Activated CD8-positive, alpha-beta memory T cell treated with anti-CD3 and anti-CD28 coated beads, Interleukin-2, amount 10 ng/mL, durations not matched to agents 7 days and 5 days (primary cell): ENCODE data around the gene HBG2. TPM values are rescaled to one million over a fixed set of nuclear protein-coding genes. Genes with fewer than 3 reads are reported as not detected.
"Not testable (repeated sequence)": the region's sequence is repeated elsewhere in the genome, so short reads cannot be mapped to it uniquely, and the experiment has no call there.

ENCODE experiments used
- ATAC-seq: fragments of 150-1000 bp; cut with Tn5 transposase; one replicate; pipeline ENCODE4 v1.10.0; 2021; ENCODE audit warnings: moderate library complexity
- CTCF ChIA-PET: fragments of 350-600 bp; sonication (Branson Sonifier 250); formaldehyde crosslinking; loops from one replicate; lab custom pipeline; 2021; ENCODE audit warnings: antibody characterized with exemption; lab: Charles Lee
- DNase-seq: peaks from one replicate; pipeline ENCODE4 v3.0.0-alpha.2; 2020
- H3K27ac Mint-ChIP-seq: one replicate; pipeline ENCODE4 v1.8.0; 2021; ENCODE audit warnings: mild to moderate bottlenecking, mixed read lengths
- H3K27me3 Mint-ChIP-seq: one replicate; pipeline ENCODE4 v1.8.0; 2021; ENCODE audit warnings: mixed read lengths
- H3K36me3 Mint-ChIP-seq: one replicate; pipeline ENCODE4 v1.8.0; 2021; ENCODE audit warnings: mild to moderate bottlenecking, mixed read lengths
- H3K4me1 Mint-ChIP-seq: one replicate; pipeline ENCODE4 v1.8.0; 2021; ENCODE audit warnings: mixed read lengths
- H3K4me3 Mint-ChIP-seq: one replicate; pipeline ENCODE4 v1.8.0; 2021; ENCODE audit warnings: mild to moderate bottlenecking, moderate library complexity, mixed read lengths
- H3K9me3 Mint-ChIP-seq: one replicate; pipeline ENCODE4 v1.8.0; 2022; ENCODE audit warnings: low read depth, mixed read lengths
- total RNA-seq, 2 experiments: library from RNA; stranded (reverse); gene quantifications; one replicate each; pipeline ENCODE4 v1.2.3, GENCODE V29; 2021

Gene HBG2
- total RNA-seq, 2 experiments from 2014 or later = not detected

DNA sequence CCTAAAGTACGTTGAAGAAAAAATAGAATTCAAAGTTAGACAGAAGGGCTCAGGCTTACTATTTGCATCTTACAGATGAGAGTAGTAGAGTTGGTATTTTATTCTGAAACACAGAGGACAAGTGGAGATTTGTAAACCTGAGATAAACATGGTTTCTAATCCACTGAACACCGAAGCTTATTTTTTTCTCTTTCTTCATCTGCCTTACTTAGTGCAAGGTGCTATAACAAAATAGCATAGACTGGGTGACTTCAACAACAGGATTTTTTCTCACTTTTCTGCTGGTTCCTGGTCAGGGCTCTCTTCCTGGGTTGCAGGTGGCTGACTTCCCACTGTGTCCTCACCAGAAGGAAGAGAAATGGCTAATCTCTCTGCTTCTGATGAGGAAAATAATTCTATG lies 2.8 kb downstream of the HBG2 start:
- DNase-seq = no peak
- no peaks in the 10 kb centered on the region for H3K4me1 Mint-ChIP-seq
- H3K27ac Mint-ChIP-seq = no peak overlapping the region
- H3K27me3 Mint-ChIP-seq = peaks cover 2% of the 10 kb centered on the region
- no peaks in the 10 kb centered on the region for H3K36me3 Mint-ChIP-seq
- no peak overlapping the region for H3K4me3 Mint-ChIP-seq
- ATAC-seq = no peak
- CTCF ChIA-PET = no interaction called here
- no peaks in the 10 kb centered on the region for H3K9me3 Mint-ChIP-seq

DNA sequence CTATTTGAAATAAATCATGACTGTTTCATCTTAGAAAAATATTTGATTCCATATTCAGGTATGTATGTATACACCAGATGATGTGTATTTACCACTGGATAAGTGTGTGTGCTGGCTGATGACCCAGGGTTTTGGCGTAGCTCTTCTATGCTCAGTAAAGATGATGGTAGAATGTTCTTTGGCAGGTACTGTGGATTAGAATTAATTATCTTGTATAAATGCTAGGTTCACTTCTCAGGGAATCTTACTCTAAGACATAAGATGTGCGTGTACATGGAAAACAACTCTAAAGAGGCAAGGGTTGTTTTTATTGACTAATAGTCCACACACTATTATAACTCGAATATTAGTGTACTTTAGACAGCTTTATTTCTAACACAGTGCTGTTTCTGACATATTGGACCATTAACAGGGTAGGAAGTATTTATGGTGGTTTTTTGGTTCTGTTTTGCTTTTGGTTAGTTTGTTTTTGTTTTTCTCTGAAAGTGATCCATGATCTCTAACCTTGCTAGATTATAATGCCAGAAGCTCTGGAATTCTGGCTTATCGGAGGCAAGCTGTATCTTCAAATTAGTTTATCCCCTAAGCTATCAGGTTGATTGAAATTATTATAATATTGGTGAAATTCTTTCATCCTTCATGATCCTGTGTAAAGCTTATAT lies 3.9 kb downstream of the HBG2 start:
- H3K27me3 Mint-ChIP-seq = peaks cover 2% of the 10 kb centered on the region
- H3K27ac Mint-ChIP-seq = no peak overlapping the region
- ATAC-seq = no peak
- no peaks in the 10 kb centered on the region for H3K9me3 Mint-ChIP-seq
- H3K4me3 Mint-ChIP-seq = no peak overlapping the region
- CTCF ChIA-PET = no interaction called here
- H3K36me3 Mint-ChIP-seq = no peaks in the 10 kb centered on the region
- no peak for DNase-seq
- H3K4me1 Mint-ChIP-seq = no peaks in the 10 kb centered on the region

DNA sequence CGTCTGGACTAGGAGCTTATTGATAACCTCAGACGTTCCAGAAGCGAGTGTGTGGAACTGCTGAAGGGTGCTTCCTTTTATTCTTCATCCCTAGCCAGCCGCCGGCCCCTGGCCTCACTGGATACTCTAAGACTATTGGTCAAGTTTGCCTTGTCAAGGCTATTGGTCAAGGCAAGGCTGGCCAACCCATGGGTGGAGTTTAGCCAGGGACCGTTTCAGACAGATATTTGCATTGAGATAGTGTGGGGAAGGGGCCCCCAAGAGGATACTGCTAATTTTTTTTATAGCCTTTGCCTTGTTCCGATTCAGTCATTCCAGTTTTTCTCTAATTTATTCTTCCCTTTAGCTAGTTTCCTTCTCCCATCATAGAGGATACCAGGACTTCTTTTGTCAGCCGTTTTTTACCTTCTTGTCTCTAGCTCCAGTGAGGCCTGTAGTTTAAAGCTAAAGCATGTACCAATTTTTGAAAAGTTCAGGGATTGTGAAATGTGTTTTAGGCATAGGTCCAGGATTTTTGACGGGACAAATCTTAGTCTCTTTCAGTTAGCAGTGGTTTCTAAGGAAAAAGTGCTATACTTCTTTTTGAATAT lies 4.7 kb downstream of the HBG2 start, which contains the start of gene HBG1:
Gene HBG1 (minus strand): TSS at position 51 of the 590 bp plus-strand sequence. CDS start 53 bp downstream, outside the sequence.
- H3K27ac Mint-ChIP-seq, H3K4me3 Mint-ChIP-seq, DNase-seq, H3K9me3 Mint-ChIP-seq, H3K36me3 Mint-ChIP-seq, ATAC-seq, H3K4me1 Mint-ChIP-seq, CTCF ChIA-PET, H3K27me3 Mint-ChIP-seq: not testable (repeated sequence)

DNA sequence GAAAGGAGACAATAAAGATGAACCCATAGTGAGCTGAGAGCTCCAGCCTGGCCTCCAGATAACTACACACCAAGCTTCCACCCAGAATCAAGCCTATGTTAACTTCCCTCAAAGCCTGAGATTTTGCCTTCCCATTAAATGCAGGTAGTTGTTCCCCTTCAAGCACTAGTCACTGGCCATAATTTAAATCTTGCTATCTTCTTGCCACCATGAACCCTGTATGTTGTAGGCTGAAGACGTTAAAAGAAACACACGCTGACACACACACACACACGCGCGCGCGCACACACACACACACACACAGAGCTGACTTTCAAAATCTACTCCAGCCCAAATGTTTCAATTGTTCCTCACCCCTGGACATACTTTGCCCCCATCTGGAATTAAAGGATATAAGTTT lies 6.1 kb downstream of the HBG2 start:
- H3K4me1 Mint-ChIP-seq, H3K27me3 Mint-ChIP-seq, H3K36me3 Mint-ChIP-seq, H3K9me3 Mint-ChIP-seq, CTCF ChIA-PET, H3K27ac Mint-ChIP-seq, H3K4me3 Mint-ChIP-seq, DNase-seq, ATAC-seq: not testable (repeated sequence)

DNA sequence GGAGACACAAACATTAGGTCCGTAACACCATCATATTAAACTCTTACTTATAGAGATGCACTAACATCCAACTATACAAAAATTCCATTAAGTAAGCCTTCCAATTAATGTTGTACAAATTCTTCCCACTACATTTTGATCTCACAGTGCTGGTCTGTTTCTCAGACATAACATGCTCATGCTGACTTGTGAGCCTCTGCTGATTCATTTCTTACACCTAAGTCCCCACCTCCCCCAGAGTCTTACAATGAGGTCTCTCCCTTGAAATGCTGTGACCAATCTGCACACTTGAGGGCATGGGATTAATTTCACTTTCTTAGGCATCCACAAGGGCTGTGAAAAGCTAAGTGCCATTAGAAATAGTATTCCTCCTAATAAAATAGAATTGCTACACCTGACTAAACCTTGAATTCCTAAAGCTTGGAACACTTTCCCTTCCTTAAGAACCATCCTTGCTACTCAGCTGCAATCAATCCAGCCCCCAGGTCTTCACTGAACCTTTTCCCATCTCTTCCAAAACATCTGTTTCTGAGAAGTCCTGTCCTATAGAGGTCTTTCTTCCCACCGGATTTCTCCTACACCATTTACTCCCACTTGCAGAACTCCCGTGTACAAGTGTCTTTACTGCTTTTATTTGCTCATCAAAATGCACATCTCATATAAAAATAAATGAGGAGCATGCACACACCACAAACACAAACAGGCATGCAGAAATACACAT lies 6.9 kb downstream of the HBG2 start:
- H3K27ac Mint-ChIP-seq = no peak overlapping the region
- no peak overlapping the region for H3K4me3 Mint-ChIP-seq
- no peaks in the 10 kb centered on the region for H3K36me3 Mint-ChIP-seq
- DNase-seq = no peak
- peaks cover 2% of the 10 kb centered on the region for H3K27me3 Mint-ChIP-seq
- no peaks in the 10 kb centered on the region for H3K9me3 Mint-ChIP-seq
- H3K4me1 Mint-ChIP-seq = no peaks in the 10 kb centered on the region
- CTCF ChIA-PET = no interaction called here
- no peak for ATAC-seq

DNA sequence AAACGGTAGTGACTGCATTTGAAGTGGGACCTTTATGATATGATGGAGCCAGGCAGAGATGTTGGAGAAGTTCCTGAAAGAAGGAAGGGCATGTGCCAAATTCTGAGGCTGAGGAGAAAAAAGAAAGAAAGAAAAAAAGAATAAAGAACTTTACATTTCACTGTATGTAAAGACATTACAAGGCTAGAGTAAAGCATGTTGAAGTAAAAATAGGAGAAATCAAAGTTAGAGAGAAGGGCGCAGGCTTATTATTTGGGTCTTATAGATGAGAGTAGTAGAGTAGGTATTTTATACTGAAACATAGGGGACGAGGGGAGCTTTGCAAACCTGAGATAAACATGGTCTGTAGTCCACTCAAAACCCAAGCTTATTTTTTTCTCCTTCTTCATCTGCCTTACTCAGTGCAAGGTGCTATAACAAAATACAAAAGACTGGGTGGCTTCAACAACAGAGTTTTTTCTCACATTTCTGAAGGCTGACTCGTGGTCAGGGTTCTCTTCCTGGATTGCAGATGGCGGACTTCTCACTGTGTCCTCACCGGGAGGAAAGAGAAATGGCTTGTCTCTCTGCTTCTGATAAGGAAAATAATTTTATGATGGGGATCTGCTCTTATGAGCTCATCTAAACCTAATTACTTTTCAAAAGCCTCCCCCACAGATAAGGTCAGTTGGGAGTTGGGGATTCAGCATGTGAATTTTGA lies 7.7 kb downstream of the HBG2 start:
- no peak for ATAC-seq
- Mint-ChIP-seq H3K36me3 (no peaks in the 10 kb centered on the region), H3K9me3 (no peaks in the 10 kb centered on the region), H3K27me3 (peaks cover 2% of the 10 kb centered on the region), H3K27ac (no peak overlapping the region), H3K4me3 (no peak overlapping the region), H3K4me1 (no peaks in the 10 kb centered on the region)
- CTCF ChIA-PET = no interaction called here
- no peak for DNase-seq

DNA sequence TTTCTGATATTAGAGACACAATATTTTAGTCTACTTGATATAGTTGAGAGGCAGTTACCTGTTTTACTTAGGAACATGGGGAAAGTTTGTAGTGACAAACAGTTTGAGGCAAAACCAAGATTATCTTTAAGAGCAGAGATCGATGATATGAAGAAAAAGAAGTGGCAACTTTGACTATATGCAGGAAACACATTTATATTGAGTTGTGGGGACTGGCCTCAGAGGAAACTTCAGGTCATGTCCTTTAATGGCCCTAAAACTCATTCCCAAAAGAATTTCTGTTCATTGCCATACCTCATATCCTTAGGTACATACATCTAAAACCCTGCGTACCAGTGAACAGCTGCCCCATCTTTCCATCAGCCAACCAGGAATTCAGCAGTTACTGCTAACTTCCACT lies 9.4 kb downstream of the HBG2 start:
- H3K36me3 Mint-ChIP-seq = no peaks in the 10 kb centered on the region
- H3K27ac Mint-ChIP-seq = no peak overlapping the region
- H3K9me3 Mint-ChIP-seq = no peaks in the 10 kb centered on the region
- no peak overlapping the region for H3K4me3 Mint-ChIP-seq
- DNase-seq (no peak), ATAC-seq (no peak)
- no peaks in the 10 kb centered on the region for H3K4me1 Mint-ChIP-seq
- H3K27me3 Mint-ChIP-seq = peaks cover 2% of the 10 kb centered on the region
- CTCF ChIA-PET = no interaction called here

DNA sequence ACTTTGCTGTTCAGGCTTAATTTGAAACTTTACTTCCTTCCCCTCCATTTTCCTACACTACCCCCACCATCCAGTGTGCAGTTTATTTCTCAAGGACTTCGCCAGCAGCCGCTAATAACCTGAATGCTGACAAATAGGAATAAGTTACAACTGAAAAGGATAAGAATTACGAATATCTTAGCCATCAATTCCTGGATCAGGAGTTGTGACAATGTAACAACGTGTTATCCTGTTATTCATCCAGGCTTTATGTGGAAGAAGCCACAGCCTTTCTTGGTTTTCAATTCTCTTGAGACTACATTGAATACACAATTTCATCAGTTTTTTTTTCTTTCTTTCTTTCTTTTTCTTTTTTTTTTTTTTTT lies 10.8 kb downstream of the HBG2 start:
- Mint-ChIP-seq H3K27ac (no peak overlapping the region), H3K27me3 (peaks cover 2% of the 10 kb centered on the region), H3K9me3 (no peaks in the 10 kb centered on the region), H3K4me1 (no peaks in the 10 kb centered on the region), H3K36me3 (no peaks in the 10 kb centered on the region), H3K4me3 (no peak overlapping the region)
- CTCF ChIA-PET = no interaction called here
- no peak for DNase-seq
- no peak for ATAC-seq

DNA sequence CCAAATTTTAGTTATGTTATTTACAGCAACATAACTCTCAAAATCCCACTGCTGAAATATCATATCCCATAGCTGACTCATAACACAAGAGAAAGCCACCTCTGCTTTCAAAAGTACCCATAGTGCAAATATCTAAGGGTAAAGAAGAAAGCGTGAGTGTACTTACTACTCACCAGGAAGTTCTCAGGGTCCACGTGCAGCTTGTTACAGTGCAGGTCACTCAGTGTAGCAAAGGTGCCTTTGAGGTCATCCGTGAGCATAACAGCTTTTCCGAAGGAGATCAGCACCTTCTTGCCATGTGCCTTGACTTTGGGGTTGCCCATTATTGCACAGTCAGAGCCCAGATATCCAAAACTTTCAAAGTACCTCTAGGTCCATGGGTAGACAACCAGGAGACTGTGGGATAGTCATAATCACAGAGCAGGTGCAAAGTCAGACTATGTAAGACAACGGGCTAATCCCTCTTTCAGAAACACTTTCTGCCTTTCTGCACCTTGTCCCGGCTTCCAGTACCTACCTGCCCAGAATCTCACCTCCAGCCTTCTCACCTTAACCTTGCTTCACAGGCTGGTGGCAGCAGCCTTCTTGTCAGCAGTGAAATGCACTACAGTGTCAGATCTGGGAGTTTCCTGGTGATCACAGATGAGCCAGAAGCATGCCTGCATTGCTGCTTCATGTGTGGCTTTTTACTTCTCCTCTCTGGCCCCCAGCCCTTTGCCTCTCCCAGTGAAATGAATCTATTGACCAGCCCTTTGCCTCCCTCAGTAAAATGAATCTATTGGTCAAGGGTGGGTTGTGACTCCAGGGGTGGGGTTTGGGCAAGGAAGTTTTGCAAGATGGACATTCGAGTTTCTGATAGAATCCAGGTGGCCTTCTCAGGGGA lies 11.4 kb downstream of the HBG2 start:
- ATAC-seq (no peak), DNase-seq (no peak)
- no peaks in the 10 kb centered on the region for H3K36me3 Mint-ChIP-seq
- CTCF ChIA-PET = no interaction called here
- no peak overlapping the region for H3K4me3 Mint-ChIP-seq
- no peak overlapping the region for H3K27ac Mint-ChIP-seq
- H3K9me3 Mint-ChIP-seq = no peaks in the 10 kb centered on the region
- no peaks in the 10 kb centered on the region for H3K4me1 Mint-ChIP-seq
- peaks cover 4% of the 10 kb centered on the region for H3K27me3 Mint-ChIP-seq

DNA sequence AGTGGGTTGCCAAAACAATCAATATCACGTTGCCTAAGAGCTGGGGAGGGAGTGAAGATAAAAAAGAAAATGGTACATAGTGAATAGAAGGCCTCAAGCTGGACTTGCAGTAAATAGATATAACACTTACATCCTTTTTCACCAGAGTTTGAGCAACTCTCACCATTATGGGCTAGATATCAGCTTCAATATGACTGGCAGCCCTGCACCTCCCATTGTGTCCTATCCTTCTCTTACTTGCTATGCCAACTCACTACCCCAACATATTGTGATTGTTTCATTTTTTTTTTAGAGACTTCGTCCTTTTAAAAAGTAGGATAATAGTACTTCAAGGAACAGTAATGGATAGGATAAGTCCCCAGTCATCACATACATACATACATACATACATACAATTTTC lies 12.4 kb downstream of the HBG2 start:
- no peaks in the 10 kb centered on the region for H3K36me3 Mint-ChIP-seq
- CTCF ChIA-PET = no interaction called here
- no peak for DNase-seq
- no peak for ATAC-seq
- peaks cover 5% of the 10 kb centered on the region for H3K27me3 Mint-ChIP-seq
- H3K27ac Mint-ChIP-seq = no peak overlapping the region
- no peaks in the 10 kb centered on the region for H3K4me1 Mint-ChIP-seq
- H3K9me3 Mint-ChIP-seq = no peaks in the 10 kb centered on the region
- H3K4me3 Mint-ChIP-seq = no peak overlapping the region

DNA sequence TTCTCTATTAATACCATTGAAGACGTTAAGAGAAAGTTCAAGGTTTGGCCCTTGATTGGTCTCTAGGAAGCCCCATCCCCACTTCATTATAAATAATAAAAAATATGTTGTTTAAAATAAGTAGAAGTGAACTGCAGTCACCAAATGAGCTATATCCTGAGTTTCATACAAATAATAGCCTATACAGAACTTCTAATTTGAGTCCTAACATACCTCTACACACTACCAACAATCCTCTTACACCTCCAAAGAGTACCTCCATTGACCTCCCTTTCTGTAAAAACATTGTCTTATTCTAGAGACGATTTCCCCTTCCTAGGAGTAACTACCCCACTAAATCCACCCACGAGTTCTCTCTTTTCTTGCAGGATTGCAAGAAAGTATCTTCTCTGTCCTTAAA lies 13.1 kb downstream of the HBG2 start:
- no peaks in the 10 kb centered on the region for H3K9me3 Mint-ChIP-seq
- H3K36me3 Mint-ChIP-seq = no peaks in the 10 kb centered on the region

DNA sequence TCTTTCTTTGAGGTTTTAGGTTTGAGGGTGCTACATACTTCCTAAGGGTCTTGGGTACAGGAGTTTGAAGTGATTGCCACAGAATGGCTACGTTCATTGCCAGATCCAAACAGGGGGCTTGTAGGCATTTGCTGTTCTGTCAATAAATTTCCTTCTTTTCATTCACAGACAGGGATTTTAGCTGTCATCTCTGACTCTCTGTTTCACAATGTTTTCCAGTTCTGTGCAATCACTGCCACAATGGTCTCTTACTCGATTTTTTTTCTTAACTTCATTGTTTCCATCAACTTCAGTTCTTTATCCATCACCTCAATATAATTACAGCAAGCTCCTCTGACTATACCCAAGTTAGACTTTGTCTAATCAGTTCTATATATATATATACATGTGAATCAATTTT lies 14.1 kb downstream of the HBG2 start:
- H3K27me3 Mint-ChIP-seq = peaks cover 13% of the 10 kb centered on the region
- CTCF ChIA-PET = no interaction called here
- H3K4me3 Mint-ChIP-seq = no peak overlapping the region
- ATAC-seq (no peak), DNase-seq (no peak)
- no peaks in the 10 kb centered on the region for H3K4me1 Mint-ChIP-seq
- H3K9me3 Mint-ChIP-seq = no peaks in the 10 kb centered on the region
- no peak overlapping the region for H3K27ac Mint-ChIP-seq
- H3K36me3 Mint-ChIP-seq = no peaks in the 10 kb centered on the region

More for the DNA sequence above, 13.1 kb downstream of the HBG2 start:
- peaks cover 5% of the 10 kb centered on the region for H3K27me3 Mint-ChIP-seq
- no peak overlapping the region for H3K4me3 Mint-ChIP-seq
- H3K4me1 Mint-ChIP-seq = no peaks in the 10 kb centered on the region
- CTCF ChIA-PET = no interaction called here
- no peak for DNase-seq
- ATAC-seq = no peak
- no peak overlapping the region for H3K27ac Mint-ChIP-seq

DNA sequence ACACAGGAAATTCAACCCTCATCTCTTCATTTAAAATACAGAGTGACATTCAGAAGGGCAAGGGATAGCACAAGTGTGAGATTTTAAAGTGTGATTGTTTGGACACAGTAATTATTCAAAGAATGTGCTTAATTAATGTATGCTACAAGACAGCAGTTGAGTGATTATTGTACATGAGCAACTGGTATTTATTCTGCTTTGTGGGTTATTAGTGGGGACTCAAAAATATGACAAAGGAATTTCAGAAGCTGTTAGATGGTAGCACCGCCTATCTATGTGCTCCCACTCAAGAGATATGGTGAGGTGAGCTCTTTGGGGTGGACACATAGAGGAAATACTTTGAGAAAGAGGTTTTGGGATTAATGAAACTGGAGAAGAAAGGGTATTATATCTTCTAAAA lies 14.5 kb downstream of the HBG2 start:
- Mint-ChIP-seq H3K36me3 (no peaks in the 10 kb centered on the region), H3K27me3 (peaks cover 16% of the 10 kb centered on the region), H3K4me1 (no peaks in the 10 kb centered on the region), H3K9me3 (no peaks in the 10 kb centered on the region), H3K27ac (no peak overlapping the region), H3K4me3 (no peak overlapping the region)
- no peak for ATAC-seq
- CTCF ChIA-PET = no interaction called here
- DNase-seq = no peak
